Measurements from ENCODE around the gene COBLL1.

Gene COBLL1

GRCh38 chr2:164675027-164675426 is 166.6 kb downstream of the COBLL1 start:
- no peak for DNase-seq (ENCODE audit: low read depth)
- no peak overlapping the region for H3K4me3 ChIP-seq (ENCODE audit: low read depth, low read length)
- TF ChIP-seq CTCF (IDR thresholded peaks at IDR 0.05; ENCODE audit: insufficient read depth, low read depth, low read length, missing control alignments), result no peak

GRCh38 chr2:164671664-164672396 is 169.8 kb downstream of the COBLL1 start:
- no peak for TF ChIP-seq CTCF (IDR thresholded peaks at IDR 0.05; ENCODE audit: insufficient read depth, low read depth, low read length, missing control alignments)
- DNase-seq (ENCODE audit: low read depth), result no peak
- no peak overlapping the region for H3K4me3 ChIP-seq (ENCODE audit: low read depth, low read length)

GRCh38 chr2:164669291-164669690 is 172.3 kb downstream of the COBLL1 start:
- TF ChIP-seq CTCF (IDR thresholded peaks at IDR 0.05; ENCODE audit: insufficient read depth, low read depth, low read length, missing control alignments), result no peak
- H3K4me3 ChIP-seq (ENCODE audit: low read depth, low read length), result no peak overlapping the region
- no peak for DNase-seq (ENCODE audit: low read depth)

- no peak overlapping the region for H3K4me3 ChIP-seq (ENCODE audit: low read depth, low read length)
- DNase-seq (ENCODE audit: low read depth), result no peak
- no peak for TF ChIP-seq CTCF (IDR thresholded peaks at IDR 0.05; ENCODE audit: insufficient read depth, low read depth, low read length, missing control alignments)
These were observed 174.1 kb downstream of the COBLL1 start for GRCh38 chr2:164667566-164667965.

- no peak for TF ChIP-seq CTCF (IDR thresholded peaks at IDR 0.05; ENCODE audit: insufficient read depth, low read depth, low read length, missing control alignments)
- H3K4me3 ChIP-seq (ENCODE audit: low read depth, low read length), result no peak overlapping the region
These were observed 177.6 kb downstream of the COBLL1 start for GRCh38 chr2:164664070-164664469.

GRCh38 chr2:164662868-164663631 is 178.6 kb downstream of the COBLL1 start:
- no peak for TF ChIP-seq CTCF (IDR thresholded peaks at IDR 0.05; ENCODE audit: insufficient read depth, low read depth, low read length, missing control alignments)
- H3K4me3 ChIP-seq (ENCODE audit: low read depth, low read length), result no peak overlapping the region
- no peak for DNase-seq (ENCODE audit: low read depth)

More at GRCh38 chr2:164664070-164664469, 177.6 kb downstream of the COBLL1 start:
- DNase-seq (ENCODE audit: low read depth), result no peak

Measured in GM12865 (cell line).